ENCODE results near the gene ZNG1A. TPM values are rescaled to one million over a fixed set of nuclear protein-coding genes. Genes with fewer than 3 reads are reported as not detected.
"Not testable (repeated sequence)": the region's sequence is repeated elsewhere in the genome, so short reads cannot be mapped to it uniquely, and the experiment has no call there.

Gene ZNG1A
- total and polyA plus RNA-seq, 10 donors: 24.0 to 52.3 (median 35.4) TPM

DNA sequence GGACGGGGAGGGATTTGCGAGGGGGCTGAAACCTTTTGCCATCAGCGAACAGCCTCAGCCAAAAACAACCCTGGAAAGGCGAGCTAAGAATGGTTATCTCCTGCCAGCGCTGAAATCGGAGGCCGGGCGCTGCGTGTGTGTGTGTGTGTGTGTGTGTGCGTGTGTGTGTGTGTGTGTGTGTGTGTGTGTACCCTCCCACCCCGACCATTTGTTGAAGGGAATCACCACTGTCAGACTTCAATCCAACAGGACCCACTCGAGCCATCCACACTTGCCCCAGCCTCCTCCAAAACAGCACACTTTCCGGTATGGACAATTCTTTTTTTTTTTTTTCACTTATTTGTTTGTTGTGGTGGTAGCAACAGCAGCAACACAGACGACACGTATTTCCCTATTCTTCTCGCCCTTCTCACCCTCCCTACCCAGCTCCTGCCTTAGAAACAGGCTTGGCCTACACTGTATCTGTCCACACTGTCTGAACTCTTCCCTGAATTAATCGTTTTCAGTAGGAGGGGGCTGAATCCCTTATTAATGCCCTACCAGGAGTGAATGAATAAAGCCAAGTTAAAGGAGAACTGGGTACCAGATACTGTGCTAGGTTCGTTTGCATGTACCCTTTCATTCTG lies 104.8 kb downstream of the ZNG1A start:
- H3K27ac ChIP-seq: peak overlapping the region in 4 of 8 donors; percentile 51 to 80 (median 74)

DNA sequence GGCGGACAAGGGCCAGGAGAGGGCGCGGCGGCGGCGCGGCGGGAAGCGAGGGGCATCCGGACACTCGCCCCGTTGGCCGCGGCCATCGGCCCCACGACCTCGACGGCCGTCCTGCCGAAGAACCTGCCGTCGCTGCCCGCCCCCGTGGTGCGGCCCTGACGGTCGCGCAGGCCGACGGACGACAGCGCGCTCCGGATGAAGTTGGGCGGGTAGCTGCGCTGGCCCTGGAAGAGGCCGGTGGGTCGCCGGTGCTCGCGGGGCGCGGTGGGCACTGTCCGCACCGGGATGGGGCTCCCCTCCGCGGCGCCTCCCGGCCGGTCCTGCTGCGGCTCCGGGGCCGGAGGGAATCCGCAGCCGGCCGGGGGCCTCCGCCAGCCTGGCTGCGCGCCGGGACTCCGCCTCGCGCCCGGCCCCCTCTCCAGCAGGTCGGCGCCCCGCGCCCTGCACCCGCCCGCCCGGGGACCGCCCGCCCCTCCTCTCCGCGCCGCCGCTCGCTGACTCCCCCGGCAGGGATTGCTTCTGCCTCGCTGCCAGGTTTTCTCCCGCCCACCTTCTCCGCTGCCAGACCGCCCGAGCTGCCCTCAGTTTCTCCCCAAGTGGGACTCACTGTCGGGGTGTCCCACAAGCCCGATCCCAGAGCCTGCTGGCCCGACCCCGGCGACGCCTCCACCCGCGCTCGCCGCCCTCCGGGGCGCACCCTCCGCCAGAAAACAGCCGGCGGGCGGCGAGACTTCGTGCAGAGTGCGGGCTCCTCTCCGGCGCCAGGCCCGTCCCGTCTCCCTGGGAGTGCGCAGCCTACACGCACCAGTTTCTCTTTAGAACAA lies 105.6 kb downstream of the ZNG1A start:
- peak overlapping the region; percentile 18 to 70 (median 37) for H3K4me3 ChIP-seq
- WGBS, 5 donors: 0 to 5% (median 2%) methylated on average over 13 to 109 of the region's 109 CpGs
- DNase-seq: peak; percentile 63
- H3K36me3 ChIP-seq; H3K9me3 ChIP-seq; intact Hi-C loops (cut with DNase I; ENCODE audit: low total_unique reads): not testable (repeated sequence)
- peaks cover 0 to 18% (median 11%) of the 10 kb centered on the region in 7 donors for H3K27me3 ChIP-seq (replicated peaks in 1 of 7)
- peak overlapping the region in 6 of 8 donors; percentile 48 to 80 (median 66) for H3K27ac ChIP-seq
- peak in 1 of 3 donors; percentile 34 for TF ChIP-seq POLR2AphosphoS5 (IDR thresholded peaks at IDR 0.05)
- H3K4me1 ChIP-seq: peaks cover 0 to 11% (median 10%) of the 10 kb centered on the region in 6 donors

More for the DNA sequence above, 104.8 kb downstream of the ZNG1A start:
- WGBS, 5 donors: 23 to 42% (median 28%) methylated on average over 9 to 17 of the region's 18 CpGs
- H3K9me3 ChIP-seq; H3K36me3 ChIP-seq; DNase-seq; intact Hi-C loops (cut with DNase I; ENCODE audit: low total_unique reads): not testable (repeated sequence)
- Histone ChIP-seq H3K4me3 (peak overlapping the region in 7 of 8 donors; percentile 18 to 70 (median 40)), H3K27me3 (replicated peaks in 1 of 7) (peaks cover 0 to 18% (median 11%) of the 10 kb centered on the region in 7 donors), H3K4me1 (peaks cover 0 to 11% (median 10%) of the 10 kb centered on the region in 6 donors)

Other genes with a start within 250 kb of the ZNG1A start
- gene WASHC1, start 149.6 kb downstream of the ZNG1A start, total RNA-seq: 10 to 100 TPM in 3 of 7 donors, 1 to 10 TPM in 4; 1.9 to 32.7 (median 9.3) TPM
- 10 to 100 TPM; 30.8 to 79.1 (median 47.7) TPM for gene WASHC1, start 149.6 kb downstream of the ZNG1A start, polyA plus RNA-seq
- gene FOXD4, start 60.6 kb downstream of the ZNG1A start, total RNA-seq: 1 to 10 TPM in 1 of 7 donors, under 1 TPM in 6; 0.27 to 1.7 (median 0.42) TPM
- under 1 TPM; 0.20 to 0.42 (median 0.37) TPM for gene FOXD4, start 60.6 kb downstream of the ZNG1A start, polyA plus RNA-seq
- gene DOCK8, start 35.8 kb upstream of the ZNG1A start, total RNA-seq: 100 to 1,000 TPM; 153 to 275 (median 196) TPM
- gene DOCK8, start 35.8 kb upstream of the ZNG1A start, polyA plus RNA-seq: 10 to 100 TPM; 34.3 to 40.1 (median 39.1) TPM